Tibial artery (tissue), 4 donors: Measurements from ENCODE around the gene SPATA18.
A peak's percentile ranks its signal among the peaks of the same experiment; 100 is the strongest.

ENCODE experiments used
- DNase-seq, 2 donors: peaks; one replicate each; pipeline ENCODE4 v3.0.0-alpha.2; 2019
- H3K27ac ChIP-seq, 2 donors: fragments of 200-600 bp; sonication (generic) in 1 of 2; 1 replicate in 1 of 2; 2 replicates in 1 of 2; pipeline ENCODE4 v1.5.1; 2018 to 2019; ENCODE audit warnings: mild to moderate bottlenecking in 1 of 2
- H3K27me3 ChIP-seq, 2 donors: fragments of 200-600 bp; sonication (generic) in 1 of 2; one replicate each; pipeline versions ENCODE4 v1.5.1 to v1.6.0; 2016 to 2019
- H3K36me3 ChIP-seq, 3 donors: fragments of 200-600 bp; sonication (generic) in 2 of 3; one replicate each; pipeline ENCODE4 v1.5.1; 2016 to 2019; ENCODE audit warnings: mild to moderate bottlenecking in 2 of 3
- H3K4me1 ChIP-seq, 4 donors: fragments of 200-600 bp; sonication (generic) in 2 of 4; 1 replicate in 3 of 4; 2 replicates in 1 of 4; pipeline ENCODE4 v1.5.1; 2016 to 2019
- H3K4me3 ChIP-seq, 2 donors: fragments of 200-600 bp; sonication (generic) in 1 of 2; 1 replicate in 1 of 2; 2 replicates in 1 of 2; pipeline ENCODE4 v1.5.1; 2018 to 2019; ENCODE audit warnings: mild to moderate bottlenecking in 2 of 2
- H3K9me3 ChIP-seq, 3 donors: fragments of 200-600 bp; sonication (generic) in 1 of 3; one replicate each; pipeline ENCODE4 v1.5.1; 2016 to 2019
- intact Hi-C: fragments of 100-400 bp; cut with DNase I; formaldehyde crosslinking; loops from one replicate; pipeline ENCODE4 v1.15.0; 2023; ENCODE audit warnings: low total_unique reads
- TF ChIP-seq, protein P1 (sequence below), 2 experiments: fragments of 200-600 bp in 1 of 2; fragments of 450-650 bp in 1 of 2; IDR thresholded peaks; one replicate each; pipeline ENCODE4 v1.5.1; 2017 to 2019; ENCODE audit warnings: antibody characterized with exemption in 2 of 2, mild to moderate bottlenecking in 1 of 2, moderate library complexity in 1 of 2

Gene SPATA18

GRCh38 chr4:52037689-52038102 lies 13.4 kb upstream of the SPATA18 start:
- peaks cover 0 to 4% of the 10 kb centered on the region in 2 donors for H3K27me3 ChIP-seq
- TF ChIP-seq, protein P1, sequence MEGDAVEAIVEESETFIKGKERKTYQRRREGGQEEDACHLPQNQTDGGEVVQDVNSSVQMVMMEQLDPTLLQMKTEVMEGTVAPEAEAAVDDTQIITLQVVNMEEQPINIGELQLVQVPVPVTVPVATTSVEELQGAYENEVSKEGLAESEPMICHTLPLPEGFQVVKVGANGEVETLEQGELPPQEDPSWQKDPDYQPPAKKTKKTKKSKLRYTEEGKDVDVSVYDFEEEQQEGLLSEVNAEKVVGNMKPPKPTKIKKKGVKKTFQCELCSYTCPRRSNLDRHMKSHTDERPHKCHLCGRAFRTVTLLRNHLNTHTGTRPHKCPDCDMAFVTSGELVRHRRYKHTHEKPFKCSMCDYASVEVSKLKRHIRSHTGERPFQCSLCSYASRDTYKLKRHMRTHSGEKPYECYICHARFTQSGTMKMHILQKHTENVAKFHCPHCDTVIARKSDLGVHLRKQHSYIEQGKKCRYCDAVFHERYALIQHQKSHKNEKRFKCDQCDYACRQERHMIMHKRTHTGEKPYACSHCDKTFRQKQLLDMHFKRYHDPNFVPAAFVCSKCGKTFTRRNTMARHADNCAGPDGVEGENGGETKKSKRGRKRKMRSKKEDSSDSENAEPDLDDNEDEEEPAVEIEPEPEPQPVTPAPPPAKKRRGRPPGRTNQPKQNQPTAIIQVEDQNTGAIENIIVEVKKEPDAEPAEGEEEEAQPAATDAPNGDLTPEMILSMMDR (IDR thresholded peaks at IDR 0.05): no peak
- H3K4me3 ChIP-seq: peak overlapping the region; percentile 70 to 82
- intact Hi-C loops: no loop called here
- H3K27ac ChIP-seq: peak overlapping the region; percentile 81 to 84
- H3K4me1 ChIP-seq: peaks cover 0 to 36% (median 23%) of the 10 kb centered on the region in 4 donors
- H3K9me3 ChIP-seq: no peaks in the 10 kb centered on the region
- no peaks in the 10 kb centered on the region for H3K36me3 ChIP-seq
- DNase-seq: peak; percentile 29 to 68

DNA sequence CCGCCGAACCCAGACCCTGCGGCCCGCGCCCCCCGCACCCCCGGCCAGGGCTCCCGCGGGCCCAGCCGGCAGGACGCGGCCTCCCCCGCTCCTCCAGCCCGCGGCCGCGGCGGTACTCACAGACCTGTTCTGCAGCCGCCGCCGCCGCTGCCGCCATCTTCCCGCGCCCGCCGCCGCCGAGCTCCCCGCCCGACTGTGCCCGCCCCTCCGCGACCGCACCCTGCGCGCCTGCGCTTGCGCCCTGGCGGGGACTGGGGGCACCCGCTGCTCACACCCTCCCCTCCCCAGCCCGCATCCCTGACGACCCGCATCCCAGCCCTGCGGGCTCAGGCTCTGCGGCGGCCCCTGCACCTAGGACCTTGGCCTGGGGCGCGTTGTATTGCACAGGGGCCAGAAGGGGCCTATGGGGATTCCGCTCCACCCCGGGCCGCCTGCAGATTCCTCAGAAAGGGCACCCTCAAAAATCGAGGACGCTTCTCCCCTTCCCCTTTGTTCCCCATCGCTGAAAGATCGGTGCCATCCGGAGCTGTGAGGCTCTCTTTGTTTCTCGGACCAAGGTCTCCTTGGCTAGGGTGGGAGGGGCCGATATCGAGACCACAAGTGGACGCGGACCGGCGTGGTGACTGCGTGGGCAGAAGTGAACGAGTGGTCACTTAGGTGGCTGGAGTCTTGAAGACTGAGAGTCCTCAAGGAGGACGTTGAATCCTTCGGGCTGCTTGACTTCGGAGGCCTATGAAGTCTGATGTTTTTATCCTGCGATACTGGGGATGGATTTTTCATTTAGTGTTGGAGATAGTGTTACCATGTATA lies 12.8 kb upstream of the SPATA18 start, which contains the start of gene SGCB:
Gene SGCB, minus strand, starts transcription at position 197 of the 810 bp plus-strand sequence. Its CDS starts 40 bp downstream, at position 157.
- DNase-seq: peak; percentile 49 to 78
- intact Hi-C loops: no loop called here
- H3K4me3 ChIP-seq: peak within 1 kb of the TSS; percentile 70 to 82

GRCh38 chr4:52045028-52045427 lies 6.1 kb upstream of the SPATA18 start:
- H3K4me1 ChIP-seq: no peaks in the 10 kb centered on the region
- H3K9me3 ChIP-seq: no peaks in the 10 kb centered on the region
- no peak overlapping the region for H3K27ac ChIP-seq
- no peaks in the 10 kb centered on the region for H3K36me3 ChIP-seq
- no peak overlapping the region for H3K4me3 ChIP-seq
- no peak for DNase-seq
- H3K27me3 ChIP-seq: peaks cover 0 to 35% of the 10 kb centered on the region in 2 donors
- TF ChIP-seq, protein P1 (IDR thresholded peaks at IDR 0.05): no peak
- intact Hi-C loops: no loop called here

More for the DNA sequence above, 12.8 kb upstream of the SPATA18 start, which contains the start of gene SGCB:
- H3K27ac ChIP-seq: peak within 1 kb of the TSS; percentile 81 to 84
- H3K36me3 ChIP-seq: no peaks in the 10 kb centered on the region
- no peaks in the 10 kb centered on the region for H3K9me3 ChIP-seq
- peaks cover 0 to 4% of the 10 kb centered on the region in 2 donors for H3K27me3 ChIP-seq
- H3K4me1 ChIP-seq: peaks cover 0 to 32% (median 20%) of the 10 kb centered on the region in 4 donors
- TF ChIP-seq, protein P1 (IDR thresholded peaks at IDR 0.05): no peak

DNA sequence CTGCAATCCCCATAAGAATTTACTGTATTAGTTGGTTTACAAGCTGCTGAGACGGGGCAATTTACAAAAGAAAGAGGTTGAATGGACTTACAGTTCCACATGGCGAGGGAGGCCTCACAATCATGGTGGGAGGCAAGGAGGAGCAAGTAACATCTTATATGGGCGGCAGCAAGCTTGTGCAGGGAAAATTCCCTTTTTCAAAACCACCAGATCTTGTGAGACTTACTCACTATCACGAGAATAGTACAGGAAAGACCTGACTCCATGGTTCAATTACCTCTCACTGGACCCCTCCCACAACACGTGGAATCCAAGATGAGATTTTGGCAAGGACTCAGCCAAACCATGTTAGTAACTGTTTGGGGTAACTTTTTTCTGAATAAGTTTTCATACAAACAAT lies 1.8 kb upstream of the SPATA18 start:
- intact Hi-C loops: no loop called here
- H3K4me3 ChIP-seq: no peak overlapping the region
- peaks cover 0 to 45% of the 10 kb centered on the region in 2 donors for H3K27me3 ChIP-seq
- no peak for DNase-seq
- no peaks in the 10 kb centered on the region for H3K36me3 ChIP-seq
- TF ChIP-seq, protein P1 (IDR thresholded peaks at IDR 0.05): no peak
- H3K4me1 ChIP-seq: peaks cover 0 to 6% (median 4%) of the 10 kb centered on the region in 4 donors
- no peak overlapping the region for H3K27ac ChIP-seq
- peaks cover 0 to 9% (median 0%) of the 10 kb centered on the region in 3 donors for H3K9me3 ChIP-seq

DNA sequence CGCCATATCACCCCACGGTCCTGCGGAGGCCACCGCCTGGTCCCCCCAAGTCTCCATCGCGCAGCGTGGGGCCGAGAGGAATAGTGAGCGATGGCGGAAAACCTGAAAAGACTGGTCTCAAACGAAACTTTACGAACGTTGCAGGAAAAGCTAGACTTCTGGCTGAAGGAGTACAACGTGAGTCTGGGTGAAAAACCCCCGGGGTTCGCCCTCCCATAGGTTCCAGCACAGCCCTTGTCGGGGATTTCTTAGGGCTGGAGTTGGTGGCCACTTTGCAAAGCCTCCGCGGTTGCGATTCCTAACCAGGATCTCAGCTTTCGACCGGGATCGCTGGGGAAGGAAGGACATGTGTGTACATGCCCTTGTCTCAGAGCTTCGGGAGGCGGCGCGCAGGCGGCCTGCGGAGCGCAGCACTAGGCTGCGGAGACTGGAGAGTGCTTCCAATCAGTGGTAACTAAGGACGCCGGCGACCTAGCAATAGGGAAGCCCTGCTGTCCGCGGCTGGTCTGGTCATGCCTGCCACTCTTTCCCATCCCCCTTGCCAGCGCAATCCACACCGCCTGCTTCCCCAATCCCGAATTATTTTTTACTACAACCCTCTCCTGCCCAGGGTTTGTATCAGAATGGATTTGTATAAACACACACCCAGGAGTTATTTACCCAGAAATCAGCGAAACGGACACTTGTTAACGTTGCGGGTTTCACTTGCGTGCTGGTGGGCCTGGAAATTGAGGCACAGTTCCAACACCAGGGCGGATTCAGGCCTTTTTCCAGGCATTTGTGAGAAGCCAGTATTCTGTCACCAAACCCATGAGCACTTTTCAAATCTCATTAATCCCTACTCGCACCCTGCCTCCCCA lies 741 bp downstream of the SPATA18 start:
- TF ChIP-seq, protein P1 (IDR thresholded peaks at IDR 0.05): no peak
- Histone ChIP-seq H3K4me1 (peaks cover 0 to 6% (median 4%) of the 10 kb centered on the region in 4 donors), H3K27me3 (peaks cover 0 to 33% of the 10 kb centered on the region in 2 donors), H3K9me3 (peaks cover 0 to 9% (median 0%) of the 10 kb centered on the region in 3 donors), H3K4me3 (peak overlapping the region; percentile 53 to 59), H3K27ac (peak overlapping the region; percentile 69), H3K36me3 (no peaks in the 10 kb centered on the region)
- intact Hi-C loops: no loop called here
- peak; percentile 60 to 76 for DNase-seq
